Measurements from ENCODE around the gene DKK2. TPM values are rescaled to one million over a fixed set of nuclear protein-coding genes. Genes with fewer than 3 reads are reported as not detected.

Gene DKK2
- total and polyA plus RNA-seq, 3 donors from 2014 or later, result 0.21 to 0.62 TPM; not detected in 1

DNA sequence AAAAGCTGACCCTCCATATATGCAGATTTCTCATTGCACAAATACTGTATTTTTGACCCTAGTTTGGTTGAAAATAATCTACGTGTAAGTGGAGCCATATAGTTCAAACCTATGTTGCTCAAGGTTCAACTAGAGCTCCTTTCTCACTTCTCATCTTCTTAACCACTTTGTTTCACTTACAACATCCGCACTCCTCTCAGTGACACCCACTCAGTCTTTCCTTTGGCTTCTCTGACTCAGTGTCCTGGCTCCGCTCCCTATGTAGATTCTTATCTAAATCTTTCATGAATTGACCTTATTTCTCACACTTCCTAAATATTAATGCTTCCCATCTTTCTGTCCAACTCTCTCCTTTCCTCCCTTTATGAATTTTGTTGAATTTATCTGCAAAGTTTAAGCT is 32.9 kb upstream of the DKK2 start:
- intact Hi-C loops (cut with DNase I; ENCODE audit: low total_unique reads), result no loop called here

DNA sequence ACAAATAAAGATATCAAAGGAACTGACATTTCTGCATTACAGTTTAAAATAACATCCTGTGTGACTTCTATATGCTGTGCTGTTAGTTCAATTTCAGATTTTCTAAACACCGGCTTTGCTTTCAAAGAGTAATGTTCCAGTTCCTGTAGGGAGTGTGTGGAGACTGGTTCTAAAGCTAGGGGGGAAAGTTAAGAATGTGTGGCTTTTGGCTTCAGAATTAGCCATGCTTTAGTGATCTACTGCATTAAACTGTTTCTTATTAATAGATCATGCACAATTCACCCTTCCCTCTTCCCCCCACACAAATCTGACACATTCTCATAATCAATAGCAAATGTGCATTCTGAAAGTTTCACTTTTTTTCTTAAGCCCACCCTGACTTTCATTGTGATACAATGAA is 32.0 kb upstream of the DKK2 start:
- DNase-seq, result no peak
- Histone ChIP-seq H3K27me3 (no peaks in the 10 kb centered on the region), H3K4me1 (no peaks in the 10 kb centered on the region), H3K27ac (no peak overlapping the region), H3K4me3 (no peak overlapping the region), H3K9me3 (no peaks in the 10 kb centered on the region), H3K36me3 (ENCODE audit: low read depth, missing control alignments) (no peaks in the 10 kb centered on the region)
- intact Hi-C loops (cut with DNase I; ENCODE audit: low total_unique reads), result no loop called here
- TF ChIP-seq, protein P1, sequence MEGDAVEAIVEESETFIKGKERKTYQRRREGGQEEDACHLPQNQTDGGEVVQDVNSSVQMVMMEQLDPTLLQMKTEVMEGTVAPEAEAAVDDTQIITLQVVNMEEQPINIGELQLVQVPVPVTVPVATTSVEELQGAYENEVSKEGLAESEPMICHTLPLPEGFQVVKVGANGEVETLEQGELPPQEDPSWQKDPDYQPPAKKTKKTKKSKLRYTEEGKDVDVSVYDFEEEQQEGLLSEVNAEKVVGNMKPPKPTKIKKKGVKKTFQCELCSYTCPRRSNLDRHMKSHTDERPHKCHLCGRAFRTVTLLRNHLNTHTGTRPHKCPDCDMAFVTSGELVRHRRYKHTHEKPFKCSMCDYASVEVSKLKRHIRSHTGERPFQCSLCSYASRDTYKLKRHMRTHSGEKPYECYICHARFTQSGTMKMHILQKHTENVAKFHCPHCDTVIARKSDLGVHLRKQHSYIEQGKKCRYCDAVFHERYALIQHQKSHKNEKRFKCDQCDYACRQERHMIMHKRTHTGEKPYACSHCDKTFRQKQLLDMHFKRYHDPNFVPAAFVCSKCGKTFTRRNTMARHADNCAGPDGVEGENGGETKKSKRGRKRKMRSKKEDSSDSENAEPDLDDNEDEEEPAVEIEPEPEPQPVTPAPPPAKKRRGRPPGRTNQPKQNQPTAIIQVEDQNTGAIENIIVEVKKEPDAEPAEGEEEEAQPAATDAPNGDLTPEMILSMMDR (IDR thresholded peaks at IDR 0.05), result no peak
- no peak for TF ChIP-seq POLR2A (IDR thresholded peaks at IDR 0.05)
- 41 to 56% methylated on average over 1 of the region's 1 CpG for WGBS, 2 donors

More for the DNA sequence above, 32.9 kb upstream of the DKK2 start:
- Histone ChIP-seq H3K4me3 (no peak overlapping the region), H3K9me3 (no peaks in the 10 kb centered on the region), H3K36me3 (ENCODE audit: low read depth, missing control alignments) (no peaks in the 10 kb centered on the region), H3K27me3 (no peaks in the 10 kb centered on the region), H3K27ac (no peak overlapping the region), H3K4me1 (no peaks in the 10 kb centered on the region)
- TF ChIP-seq, protein P1 (IDR thresholded peaks at IDR 0.05), result no peak
- no peak for TF ChIP-seq POLR2A (IDR thresholded peaks at IDR 0.05)
- 83 to 89% methylated on average over 3 of the region's 3 CpGs for WGBS, 2 donors
- DNase-seq, result no peak

DNA sequence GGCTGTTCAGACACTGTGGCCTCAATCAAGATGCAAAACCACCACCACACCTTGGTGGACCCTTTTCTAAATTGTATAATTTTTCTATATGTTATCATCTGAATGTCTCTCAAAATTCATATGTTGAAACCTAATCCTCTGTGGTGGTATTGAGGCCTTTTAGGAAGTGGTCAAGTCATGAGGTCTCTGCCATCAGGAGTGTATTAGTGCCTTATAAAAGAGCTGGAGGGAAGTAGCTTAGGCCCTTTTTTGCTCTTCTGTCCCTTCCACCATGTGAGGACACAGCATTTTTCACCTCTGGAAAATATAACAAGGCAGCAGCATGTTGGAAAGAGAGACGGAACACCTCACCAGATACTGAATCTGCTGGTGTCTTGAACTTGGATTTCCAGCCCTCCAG is 30.5 kb upstream of the DKK2 start:
- Histone ChIP-seq H3K36me3 (ENCODE audit: low read depth, missing control alignments) (no peaks in the 10 kb centered on the region), H3K27me3 (no peaks in the 10 kb centered on the region), H3K4me1 (no peaks in the 10 kb centered on the region), H3K4me3 (no peak overlapping the region), H3K27ac (no peak overlapping the region), H3K9me3 (no peaks in the 10 kb centered on the region)
- 91% methylated on average over 1 of the region's 1 CpG for WGBS, 2 donors
- intact Hi-C loops (cut with DNase I; ENCODE audit: low total_unique reads), result no loop called here
- no peak for TF ChIP-seq POLR2A (IDR thresholded peaks at IDR 0.05)
- TF ChIP-seq, protein P1 (IDR thresholded peaks at IDR 0.05), result no peak
- no peak for DNase-seq

DNA sequence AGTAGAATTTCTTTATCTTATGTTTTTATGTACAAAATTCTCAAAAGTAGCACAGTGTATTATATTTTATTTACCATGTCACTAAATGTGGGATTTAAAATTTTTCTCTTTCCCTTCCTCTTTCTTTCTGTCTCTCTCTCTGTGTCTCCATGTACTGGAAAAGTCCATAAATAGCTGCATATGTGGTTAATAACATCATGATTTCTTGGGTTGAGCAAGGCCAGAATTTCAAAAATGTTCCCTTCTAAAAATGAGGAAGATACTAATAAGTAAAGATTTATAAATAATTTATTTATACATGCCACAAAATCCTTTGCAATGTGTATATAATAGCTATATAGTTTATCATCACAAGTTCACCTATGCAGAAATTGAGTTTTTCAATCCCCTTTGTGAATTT is 29.1 kb upstream of the DKK2 start:
- H3K9me3 ChIP-seq, result no peaks in the 10 kb centered on the region
- no peak overlapping the region for H3K27ac ChIP-seq
- no peaks in the 10 kb centered on the region for H3K36me3 ChIP-seq (ENCODE audit: low read depth, missing control alignments)
- H3K4me1 ChIP-seq, result no peaks in the 10 kb centered on the region
- no peak for TF ChIP-seq POLR2A (IDR thresholded peaks at IDR 0.05)
- TF ChIP-seq, protein P1 (IDR thresholded peaks at IDR 0.05), result no peak
- no peak for DNase-seq
- H3K27me3 ChIP-seq, result no peaks in the 10 kb centered on the region
- H3K4me3 ChIP-seq, result no peak overlapping the region
- intact Hi-C loops (cut with DNase I; ENCODE audit: low total_unique reads), result no loop called here

DNA sequence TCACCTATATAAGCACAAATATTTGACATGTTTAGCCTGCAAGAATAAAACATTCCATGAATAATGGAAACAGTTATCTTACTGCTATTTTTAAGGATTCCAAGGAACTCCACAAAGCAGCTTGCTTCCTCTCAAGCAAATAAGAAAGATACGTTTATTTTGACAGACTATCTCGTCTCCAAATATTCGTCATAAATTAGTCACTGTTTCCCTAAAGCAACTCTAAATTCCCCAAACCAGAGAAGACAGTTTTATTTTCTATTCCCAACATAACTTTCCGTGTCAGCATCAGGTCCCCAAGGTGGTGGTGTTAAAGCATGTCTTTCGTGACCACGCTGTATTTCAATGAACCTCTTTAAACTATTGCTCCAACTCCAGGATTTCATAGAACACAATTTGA is 24.3 kb upstream of the DKK2 start:
- intact Hi-C loops (cut with DNase I; ENCODE audit: low total_unique reads), result no loop called here
- WGBS, 2 donors, result 61 to 65% methylated on average over 6 of the region's 6 CpGs
- H3K4me3 ChIP-seq, result no peak overlapping the region
- H3K4me1 ChIP-seq, result no peaks in the 10 kb centered on the region
- H3K27me3 ChIP-seq, result no peaks in the 10 kb centered on the region
- TF ChIP-seq POLR2A (IDR thresholded peaks at IDR 0.05), result no peak
- TF ChIP-seq, protein P1 (IDR thresholded peaks at IDR 0.05), result no peak
- no peak overlapping the region for H3K27ac ChIP-seq
- H3K9me3 ChIP-seq, result no peaks in the 10 kb centered on the region
- no peaks in the 10 kb centered on the region for H3K36me3 ChIP-seq (ENCODE audit: low read depth, missing control alignments)
- DNase-seq, result no peak
